ENCODE results near the gene HMGA1.

DNA sequence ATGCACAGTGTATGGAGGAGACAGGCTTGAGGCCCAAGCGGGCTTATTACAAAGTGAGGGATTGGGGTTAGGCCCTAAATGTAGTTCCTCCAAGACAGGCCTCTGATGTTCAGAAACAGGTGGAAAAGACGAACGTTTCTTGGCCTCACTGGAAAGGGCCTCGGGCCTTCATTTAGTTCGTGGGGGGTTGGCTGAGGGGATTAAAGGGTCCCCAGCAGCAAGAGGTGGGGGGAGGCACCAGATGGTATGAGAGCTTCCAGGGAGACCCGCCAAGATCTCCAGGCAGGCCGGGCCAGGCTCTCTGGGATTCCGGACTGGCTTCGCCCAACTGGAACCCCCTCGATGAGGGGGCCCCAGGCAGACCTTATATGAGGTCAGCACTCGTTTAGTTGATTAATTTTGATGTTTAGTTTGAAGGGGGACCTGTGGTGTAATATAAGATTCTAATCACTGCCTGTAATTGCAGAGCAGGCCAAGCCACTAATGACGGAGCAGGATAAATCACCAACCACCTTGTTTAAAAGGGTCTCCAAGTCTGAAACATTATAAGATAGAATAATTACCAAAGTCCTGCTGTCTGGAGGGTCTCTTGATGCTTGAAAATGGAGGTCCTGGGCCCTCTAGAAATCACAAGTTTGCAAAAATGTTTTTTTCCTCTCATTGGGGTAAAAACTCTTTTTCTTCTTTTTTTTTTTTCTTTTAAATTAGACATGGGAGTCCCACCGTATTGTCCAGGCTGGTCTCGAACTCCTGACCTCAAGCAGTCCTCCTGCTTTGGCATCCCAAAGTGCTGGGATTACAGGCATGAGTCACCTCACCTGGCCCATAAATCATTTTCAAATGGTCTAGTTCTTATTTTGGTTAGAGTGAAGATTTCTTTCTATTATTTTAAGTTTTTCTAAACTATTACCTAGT lies 2.2 kb downstream of the HMGA1 start:
- TF ChIP-seq, protein P1, sequence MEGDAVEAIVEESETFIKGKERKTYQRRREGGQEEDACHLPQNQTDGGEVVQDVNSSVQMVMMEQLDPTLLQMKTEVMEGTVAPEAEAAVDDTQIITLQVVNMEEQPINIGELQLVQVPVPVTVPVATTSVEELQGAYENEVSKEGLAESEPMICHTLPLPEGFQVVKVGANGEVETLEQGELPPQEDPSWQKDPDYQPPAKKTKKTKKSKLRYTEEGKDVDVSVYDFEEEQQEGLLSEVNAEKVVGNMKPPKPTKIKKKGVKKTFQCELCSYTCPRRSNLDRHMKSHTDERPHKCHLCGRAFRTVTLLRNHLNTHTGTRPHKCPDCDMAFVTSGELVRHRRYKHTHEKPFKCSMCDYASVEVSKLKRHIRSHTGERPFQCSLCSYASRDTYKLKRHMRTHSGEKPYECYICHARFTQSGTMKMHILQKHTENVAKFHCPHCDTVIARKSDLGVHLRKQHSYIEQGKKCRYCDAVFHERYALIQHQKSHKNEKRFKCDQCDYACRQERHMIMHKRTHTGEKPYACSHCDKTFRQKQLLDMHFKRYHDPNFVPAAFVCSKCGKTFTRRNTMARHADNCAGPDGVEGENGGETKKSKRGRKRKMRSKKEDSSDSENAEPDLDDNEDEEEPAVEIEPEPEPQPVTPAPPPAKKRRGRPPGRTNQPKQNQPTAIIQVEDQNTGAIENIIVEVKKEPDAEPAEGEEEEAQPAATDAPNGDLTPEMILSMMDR (IDR thresholded peaks at IDR 0.05), result no peak
- no peak for TF ChIP-seq POLR2A (IDR thresholded peaks at IDR 0.05)

All from body of pancreas (tissue), 4 donors.